GM21515 (cell line): ENCODE data around the gene MICALL1.

ENCODE experiments used
- ATAC-seq: cut with Tn5 transposase; IDR thresholded peaks from one replicate; pipeline ENCODE4 v1.9.1; 2021; ENCODE audit not compliant: unreplicated experiment

MICALL1 gene

GRCh38 chr22:37905534-37906363 is at the start of gene MICALL1:
TSS of gene MICALL1 (plus strand) at chr22:37906297. CDS start at chr22:37906423, 126 bp downstream.
- peak; percentile 78 for ATAC-seq

GRCh38 chr22:37860796-37861421 is 45.2 kb upstream of the MICALL1 start:
- ATAC-seq = no peak

- no peak for ATAC-seq
Observed at GRCh38 chr22:37862570-37863325, 43.3 kb upstream of the MICALL1 start.

GRCh38 chr22:37865510-37865909 is 40.6 kb upstream of the MICALL1 start:
- ATAC-seq = no peak

- no peak for ATAC-seq
Observed at GRCh38 chr22:37870273-37870672, 35.8 kb upstream of the MICALL1 start.

- no peak for ATAC-seq
Observed at GRCh38 chr22:37880668-37881440, 25.2 kb upstream of the MICALL1 start.

GRCh38 chr22:37884420-37884819 is 21.7 kb upstream of the MICALL1 start:
- no peak for ATAC-seq

- no peak for ATAC-seq
Observed at GRCh38 chr22:37887584-37888378, 18.3 kb upstream of the MICALL1 start.

GRCh38 chr22:37891926-37892325 is 14.2 kb upstream of the MICALL1 start:
- no peak for ATAC-seq

- ATAC-seq = no peak
Observed at GRCh38 chr22:37892566-37893335, 13.3 kb upstream of the MICALL1 start.

GRCh38 chr22:37893583-37893983 is 12.5 kb upstream of the MICALL1 start:
- no peak for ATAC-seq

- ATAC-seq = no peak
Observed at GRCh38 chr22:37894939-37895670, 11.0 kb upstream of the MICALL1 start.

GRCh38 chr22:37896181-37896592 is 9.9 kb upstream of the MICALL1 start:
- peak; percentile 58 for ATAC-seq

- ATAC-seq = no peak
Observed at GRCh38 chr22:37896939-37897338, 9.2 kb upstream of the MICALL1 start.

GRCh38 chr22:37897807-37898206 is 8.3 kb upstream of the MICALL1 start:
- no peak for ATAC-seq

- no peak for ATAC-seq
Observed at GRCh38 chr22:37898441-37899181, 7.5 kb upstream of the MICALL1 start.

- ATAC-seq = no peak
Observed at GRCh38 chr22:37904572-37905533, 1.2 kb upstream of the MICALL1 start.
